Ascending aorta (tissue), 2 donors: Measurements from ENCODE around the gene GLI1. TPM values are rescaled to one million over a fixed set of nuclear protein-coding genes. Genes with fewer than 3 reads are reported as not detected.

ENCODE experiments used
- DNase-seq, 2 donors: peaks; one replicate each; pipeline ENCODE4 v3.0.0-alpha.2; 2019; ENCODE audit warnings: low spot score in 2 of 2
- H3K27ac ChIP-seq, 2 donors: fragments of 200-600 bp; sonication (generic); one replicate each; pipeline ENCODE4 v1.5.1; 2016 to 2017; ENCODE audit warnings: mild to moderate bottlenecking in 1 of 2
- H3K27me3 ChIP-seq: fragments of 200-600 bp; sonication (generic); one replicate; pipeline ENCODE4 v1.5.1; 2017
- H3K36me3 ChIP-seq, 2 donors: fragments of 200-600 bp; sonication (generic); one replicate each; pipeline ENCODE4 v1.5.1; 2016
- H3K4me1 ChIP-seq, 2 donors: fragments of 200-600 bp; sonication (generic); one replicate each; pipeline ENCODE4 v1.5.1; 2016 to 2017; ENCODE audit warnings: mild to moderate bottlenecking in 1 of 2
- H3K4me3 ChIP-seq, 2 donors: fragments of 200-600 bp; sonication (generic); one replicate each; pipeline ENCODE4 v1.5.1; 2016 to 2017; ENCODE audit warnings: mild to moderate bottlenecking in 1 of 2
- H3K9me3 ChIP-seq, 2 donors: fragments of 200-600 bp; sonication (generic); one replicate each; pipeline ENCODE4 v1.5.1; 2016
- CTCF ChIP-seq, 3 experiments: fragments of 200-600 bp in 2 of 3; fragments of 450-650 bp in 1 of 3; sonication (generic) in 2 of 3; IDR thresholded peaks; one replicate each; pipeline ENCODE4 v1.5.1; 2016 to 2019; ENCODE audit warnings: antibody characterized with exemption in 3 of 3, mild to moderate bottlenecking in 1 of 3, moderate library complexity in 1 of 3
- intact Hi-C: fragments of 100-400 bp; cut with DNase I; formaldehyde crosslinking; loops from one replicate; pipeline ENCODE4 v1.15.1; 2023
- total RNA-seq: library from RNA; depleted of rRNA; stranded (reverse); fragments of >200 nt; gene quantifications from one replicate; pipeline ENCODE4 v1.1.0, GENCODE V29; 2016

GLI1 gene
- total RNA-seq, 1 donor from 2014 or later, result 2.8 TPM

GRCh38 chr12:57446292-57446960 is 13.2 kb upstream of the GLI1 start:
- no peak overlapping the region for H3K4me3 ChIP-seq
- no peak for DNase-seq
- H3K36me3 ChIP-seq, result no peaks in the 10 kb centered on the region
- TF ChIP-seq CTCF (IDR thresholded peaks at IDR 0.05), result no peak
- no peaks in the 10 kb centered on the region for H3K9me3 ChIP-seq
- H3K4me1 ChIP-seq, result peaks cover 0 to 4% of the 10 kb centered on the region in 2 donors
- intact Hi-C loops, result no loop called here
- H3K27me3 ChIP-seq, result no peaks in the 10 kb centered on the region
- H3K27ac ChIP-seq, result no peak overlapping the region

GRCh38 chr12:57448669-57449068 is 10.9 kb upstream of the GLI1 start:
- intact Hi-C loops, result no loop called here
- H3K4me1 ChIP-seq, result peaks cover 0 to 18% of the 10 kb centered on the region in 2 donors

GRCh38 chr12:57449375-57449774 is 10.2 kb upstream of the GLI1 start:
- intact Hi-C loops, result no loop called here
- DNase-seq, result no peak
- no peak for TF ChIP-seq CTCF (IDR thresholded peaks at IDR 0.05)
- Histone ChIP-seq H3K27me3 (no peaks in the 10 kb centered on the region), H3K36me3 (no peaks in the 10 kb centered on the region), H3K4me1 (peaks cover 0 to 18% of the 10 kb centered on the region in 2 donors), H3K4me3 (no peak overlapping the region), H3K27ac (no peak overlapping the region), H3K9me3 (no peaks in the 10 kb centered on the region)

More at GRCh38 chr12:57448669-57449068, 10.9 kb upstream of the GLI1 start:
- no peaks in the 10 kb centered on the region for H3K27me3 ChIP-seq
- H3K27ac ChIP-seq, result no peak overlapping the region
- TF ChIP-seq CTCF (IDR thresholded peaks at IDR 0.05), result no peak
- H3K9me3 ChIP-seq, result no peaks in the 10 kb centered on the region
- no peak for DNase-seq
- H3K36me3 ChIP-seq, result no peaks in the 10 kb centered on the region
- no peak overlapping the region for H3K4me3 ChIP-seq

GRCh38 chr12:57450057-57450456 is 9.5 kb upstream of the GLI1 start:
- no peak for DNase-seq
- H3K4me1 ChIP-seq, result peaks cover 0 to 18% of the 10 kb centered on the region in 2 donors
- no peaks in the 10 kb centered on the region for H3K9me3 ChIP-seq
- no peak overlapping the region for H3K27ac ChIP-seq
- H3K27me3 ChIP-seq, result no peaks in the 10 kb centered on the region
- no peaks in the 10 kb centered on the region for H3K36me3 ChIP-seq
- H3K4me3 ChIP-seq, result no peak overlapping the region
- TF ChIP-seq CTCF (IDR thresholded peaks at IDR 0.05), result no peak
- intact Hi-C loops, result loop anchor here (5.0 kb wide), 1 partner anchor 78 kb away; no protein-coding TSS in a partner anchor

GRCh38 chr12:57451233-57451778 is 8.3 kb upstream of the GLI1 start:
- H3K4me3 ChIP-seq, result no peak overlapping the region
- peaks cover 0 to 18% of the 10 kb centered on the region in 2 donors for H3K4me1 ChIP-seq
- no peak for TF ChIP-seq CTCF (IDR thresholded peaks at IDR 0.05)
- H3K27me3 ChIP-seq, result no peaks in the 10 kb centered on the region
- no peaks in the 10 kb centered on the region for H3K9me3 ChIP-seq
- no peak for DNase-seq
- no peaks in the 10 kb centered on the region for H3K36me3 ChIP-seq
- H3K27ac ChIP-seq, result peak overlapping the region; percentile 85 to 97
- intact Hi-C loops, result loop anchor here (5.0 kb wide), 1 partner anchor 79 kb away; no protein-coding TSS in a partner anchor
